WTC11 (cell line): ENCODE data around the gene TNK1. TPM values are rescaled to one million over a fixed set of nuclear protein-coding genes. Genes with fewer than 3 reads are reported as not detected.

ENCODE experiments used
- ATAC-seq: fragments of 200-7000 bp; cut with Tn5 transposase; 2 replicates; pipeline ENCODE4 v1.10.0; 2021; ENCODE audit warnings: mild to moderate bottlenecking, moderate library complexity
- CTCF ChIA-PET: fragments of 300-600 bp; sonication (Branson Sonifier 250); formaldehyde crosslinking; loops from one replicate; lab custom pipeline; 2021; ENCODE audit warnings: antibody characterized with exemption; lab: Charles Lee
- POLR2A ChIA-PET: fragments of 350-600 bp; sonication (Branson Sonifier 250); formaldehyde crosslinking; loops from one replicate; lab custom pipeline; 2021; ENCODE audit warnings: antibody characterized with exemption; lab: Charles Lee
- DNase-seq: peaks from one replicate; pipeline ENCODE4 v3.0.0; 2021; ENCODE audit warnings: low spot score
- H3K27ac Mint-ChIP-seq: 2 replicates; pipeline ENCODE4 v1.8.0; 2021; ENCODE audit warnings: mixed read lengths
- H3K27me3 Mint-ChIP-seq: 2 replicates; pipeline ENCODE4 v1.8.0; 2021; ENCODE audit warnings: low read depth, mild to moderate bottlenecking, moderate library complexity, mixed read lengths
- H3K36me3 Mint-ChIP-seq: 2 replicates; pipeline ENCODE4 v1.8.0; 2021; ENCODE audit warnings: mixed read lengths
- H3K4me1 Mint-ChIP-seq: 2 replicates; pipeline ENCODE4 v1.8.0; 2022; ENCODE audit warnings: mixed read lengths
- H3K4me3 Mint-ChIP-seq: 2 replicates; pipeline ENCODE4 v1.8.0; 2021; ENCODE audit warnings: mild to moderate bottlenecking, moderate library complexity, mixed read lengths
- H3K9me3 Mint-ChIP-seq: 2 replicates; pipeline ENCODE4 v1.8.0; 2021; ENCODE audit warnings: mixed read lengths
- CBFB ChIP-seq: sonication (generic); formaldehyde crosslinking; IDR thresholded peaks from 2 replicates; pipeline ENCODE4 v1.8.1; 2022; ENCODE audit warnings: mild to moderate bottlenecking, low read depth, missing genetic modification reagents
- CREM ChIP-seq: sonication (generic); formaldehyde crosslinking; IDR thresholded peaks from 2 replicates; pipeline ENCODE4 v1.8.1; 2022; ENCODE audit warnings: mild to moderate bottlenecking, missing genetic modification reagents, moderate library complexity
- ELF4 ChIP-seq: sonication (generic); formaldehyde crosslinking; IDR thresholded peaks from 2 replicates; pipeline ENCODE4 v1.8.1; 2022; ENCODE audit warnings: low read depth, mild to moderate bottlenecking, moderate library complexity, missing genetic modification reagents
- FOXP1 ChIP-seq: sonication (generic); formaldehyde crosslinking; IDR thresholded peaks from 2 replicates; pipeline ENCODE4 v1.8.0; 2022; ENCODE audit warnings: missing genetic modification reagents, mild to moderate bottlenecking, moderate library complexity, borderline replicate concordance
- IRF2 ChIP-seq: sonication (generic); formaldehyde crosslinking; IDR thresholded peaks from 2 replicates; pipeline ENCODE4 v1.8.0; 2022; ENCODE audit warnings: low read depth, missing genetic modification reagents, borderline replicate concordance
- JAZF1 ChIP-seq: fragments of 250-450 bp; sonication (Bioruptor Pico); IDR thresholded peaks from 2 replicates; pipeline ENCODE4 v1.9.0; 2021; ENCODE audit warnings: moderate library complexity, mild to moderate bottlenecking, inconsistent platforms
- NFE2L1 ChIP-seq: sonication (generic); formaldehyde crosslinking; IDR thresholded peaks from 2 replicates; pipeline ENCODE4 v1.8.1; 2023; ENCODE audit warnings: missing genetic modification reagents
- NR1H2 ChIP-seq: sonication (generic); formaldehyde crosslinking; IDR thresholded peaks from 2 replicates; pipeline ENCODE4 v1.9.0; 2021; ENCODE audit warnings: mild to moderate bottlenecking, moderate library complexity, missing genetic modification reagents
- SMAD4 ChIP-seq: sonication (generic); formaldehyde crosslinking; IDR thresholded peaks from 2 replicates; pipeline ENCODE4 v1.8.0; 2022; ENCODE audit warnings: mild to moderate bottlenecking, missing genetic modification reagents
- SOX15 ChIP-seq: fragments of 250-450 bp; sonication (Bioruptor Pico); IDR thresholded peaks from 2 replicates; pipeline ENCODE4 v1.9.0; 2021; ENCODE audit warnings: mild to moderate bottlenecking
- ZNF121 ChIP-seq: sonication (generic); formaldehyde crosslinking; IDR thresholded peaks from 2 replicates; pipeline ENCODE4 v1.8.0; 2023; ENCODE audit warnings: missing genetic modification reagents
- ZNF232 ChIP-seq: sonication (generic); formaldehyde crosslinking; IDR thresholded peaks from 2 replicates; pipeline ENCODE4 v1.8.0; 2022; ENCODE audit warnings: mild to moderate bottlenecking, missing genetic modification reagents
- ZNF317 ChIP-seq: sonication (generic); formaldehyde crosslinking; IDR thresholded peaks from 2 replicates; pipeline ENCODE4 v1.8.1; 2023; ENCODE audit warnings: low read depth, mild to moderate bottlenecking, moderate library complexity, missing genetic modification reagents, borderline replicate concordance
- ZNF396 ChIP-seq: fragments of 250-450 bp; sonication (Bioruptor Pico); IDR thresholded peaks from 2 replicates; pipeline ENCODE4 v1.8.0; 2021; ENCODE audit warnings: mild to moderate bottlenecking, moderate library complexity, borderline replicate concordance
- ZNF416 ChIP-seq: fragments of 250-450 bp; sonication (Bioruptor Pico); IDR thresholded peaks from 2 replicates; pipeline ENCODE4 v1.9.0; 2021; ENCODE audit warnings: mild to moderate bottlenecking, inconsistent platforms
- total RNA-seq: library from RNA; stranded (reverse); gene quantifications from 3 replicates; pipeline ENCODE4 v1.2.3, GENCODE V29; 2021
- TF ChIP-seq, protein P1 (sequence below): sonication (generic); formaldehyde crosslinking; IDR thresholded peaks from 2 replicates; pipeline ENCODE4 v1.8.0; 2023; ENCODE audit warnings: missing genetic modification reagents
- TF ChIP-seq, protein P2 (sequence below): fragments of 250-450 bp; sonication (Bioruptor Pico); IDR thresholded peaks from 2 replicates; pipeline ENCODE4 v1.9.0; 2021; ENCODE audit warnings: moderate library complexity, mild to moderate bottlenecking, inconsistent platforms, borderline replicate concordance
- TF ChIP-seq, protein P3 (sequence below): sonication (generic); formaldehyde crosslinking; IDR thresholded peaks from 2 replicates; pipeline ENCODE4 v1.8.0; 2022; ENCODE audit warnings: mild to moderate bottlenecking, missing genetic modification reagents
- TF ChIP-seq, protein P4 (sequence below): sonication (generic); formaldehyde crosslinking; IDR thresholded peaks from 2 replicates; pipeline ENCODE4 v1.8.0; 2023; ENCODE audit warnings: mild to moderate bottlenecking, missing genetic modification reagents
- TF ChIP-seq, protein P5 (sequence below): fragments of 200-600 bp; IDR thresholded peaks from 2 replicates; pipeline ENCODE4 v1.8.0; 2022; ENCODE audit warnings: antibody characterized with exemption

The TNK1 gene
- total RNA-seq, 1 experiment from 2014 or later: 9.3 TPM

DNA sequence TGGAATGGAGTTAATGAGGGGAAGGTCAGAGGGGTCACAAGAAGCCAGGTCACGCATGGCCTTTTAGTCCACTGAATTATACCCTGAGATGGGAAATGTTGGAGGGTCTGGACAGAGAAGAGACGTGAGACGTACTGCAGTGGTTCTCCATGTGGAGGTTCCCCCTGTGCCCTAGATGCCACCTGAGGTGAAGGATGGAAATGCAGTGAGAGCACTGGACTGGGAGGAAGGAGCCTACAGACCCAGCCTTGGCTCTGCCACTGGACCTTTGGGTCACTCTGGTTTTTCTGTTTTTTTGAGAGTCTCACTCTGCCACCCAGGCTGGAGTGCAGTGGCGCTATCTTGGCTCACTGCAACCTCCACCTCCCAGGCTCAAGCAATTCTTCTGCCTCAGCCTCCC, 15.3 kb downstream of the TNK1 start:
- POLR2A ChIA-PET: no interaction called here
- Mint-ChIP-seq H3K4me3 (no peak overlapping the region), H3K36me3 (peaks cover 9% of the 10 kb centered on the region)

DNA sequence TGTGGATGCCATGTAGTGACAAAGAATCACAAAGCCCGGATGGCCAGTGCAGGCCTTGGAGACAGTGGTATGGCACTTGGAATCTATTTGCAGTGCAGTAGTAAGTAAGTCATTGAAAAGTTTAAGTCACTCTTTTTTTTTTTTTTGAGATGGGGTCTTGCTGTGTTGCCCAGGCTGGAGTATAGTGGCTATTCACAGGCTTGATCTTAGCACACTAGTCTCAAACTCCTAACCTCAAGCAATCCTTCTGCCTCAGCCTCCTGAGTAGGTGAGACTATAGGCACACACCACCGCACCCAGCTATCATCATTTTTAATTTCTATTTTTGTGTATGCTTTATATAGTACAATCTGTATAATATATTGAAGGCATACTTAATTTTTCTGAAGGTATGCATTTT, 17.7 kb downstream of the TNK1 start:
- no peaks in the 10 kb centered on the region; the same call in 1 of the 2 replicates for H3K27me3 Mint-ChIP-seq
- CTCF ChIA-PET: interaction anchor here (0.6 to 2.0 kb wide), 6 partner anchors 42 to 1600 kb away, joined by 3 to 9 read pairs (median 4); partner anchors contain the start of genes ACAP1 and SLC2A4
- no peak overlapping the region for H3K27ac Mint-ChIP-seq
- peaks cover 12% of the 10 kb centered on the region for H3K4me1 Mint-ChIP-seq
- H3K36me3 Mint-ChIP-seq: peaks cover 4% of the 10 kb centered on the region
- no peak overlapping the region for H3K4me3 Mint-ChIP-seq
- no peak for DNase-seq
- TF ChIP-seq ZNF121 (CRISPR knock-in tag): peak; percentile 84
- no peak for TF ChIP-seq NFE2L1 (CRISPR knock-in tag)
- TF ChIP-seq ZNF396 (CRISPR knock-in tag): no peak
- TF ChIP-seq, protein P1, sequence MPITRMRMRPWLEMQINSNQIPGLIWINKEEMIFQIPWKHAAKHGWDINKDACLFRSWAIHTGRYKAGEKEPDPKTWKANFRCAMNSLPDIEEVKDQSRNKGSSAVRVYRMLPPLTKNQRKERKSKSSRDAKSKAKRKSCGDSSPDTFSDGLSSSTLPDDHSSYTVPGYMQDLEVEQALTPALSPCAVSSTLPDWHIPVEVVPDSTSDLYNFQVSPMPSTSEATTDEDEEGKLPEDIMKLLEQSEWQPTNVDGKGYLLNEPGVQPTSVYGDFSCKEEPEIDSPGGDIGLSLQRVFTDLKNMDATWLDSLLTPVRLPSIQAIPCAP (CRISPR knock-in tag): no peak
- no peak for TF ChIP-seq NR1H2
- TF ChIP-seq ELF4 (CRISPR knock-in tag): no peak
- no peak for TF ChIP-seq JAZF1 (CRISPR knock-in tag)
- TF ChIP-seq, all 79 proteins: peak for 1
- no peaks in the 10 kb centered on the region for H3K9me3 Mint-ChIP-seq
- no peak for ATAC-seq
- POLR2A ChIA-PET: interaction anchor here (0.6 kb wide), 1 partner anchor 14 kb away, joined by 4 read pairs; no protein-coding TSS in a partner anchor

More for the DNA sequence above, 15.3 kb downstream of the TNK1 start:
- peaks cover 7% of the 10 kb centered on the region for H3K4me1 Mint-ChIP-seq
- H3K27me3 Mint-ChIP-seq: no peaks in the 10 kb centered on the region; the same call in 1 of the 2 replicates
- DNase-seq: no peak
- TF ChIP-seq, protein P2, sequence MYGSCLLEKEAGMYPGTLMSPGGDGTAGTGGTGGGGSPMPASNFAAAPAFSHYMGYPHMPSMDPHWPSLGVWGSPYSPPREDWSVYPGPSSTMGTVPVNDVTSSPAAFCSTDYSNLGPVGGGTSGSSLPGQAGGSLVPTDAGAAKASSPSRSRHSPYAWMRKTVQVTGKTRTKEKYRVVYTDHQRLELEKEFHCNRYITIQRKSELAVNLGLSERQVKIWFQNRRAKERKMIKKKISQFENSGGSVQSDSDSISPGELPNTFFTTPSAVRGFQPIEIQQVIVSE: no peak
- TF ChIP-seq CBFB (CRISPR knock-in tag) (no peak), SMAD4 (CRISPR knock-in tag) (no peak), IRF2 (CRISPR knock-in tag) (no peak), CREM (CRISPR knock-in tag) (no peak), ZNF317 (CRISPR knock-in tag) (no peak), ZNF416 (CRISPR knock-in tag) (no peak), ZNF121 (CRISPR knock-in tag) (no peak), ZNF232 (no peak), SOX15 (CRISPR knock-in tag) (no peak), FOXP1 (CRISPR knock-in tag) (no peak), NR1H2 (no peak)
- TF ChIP-seq, protein P3, sequence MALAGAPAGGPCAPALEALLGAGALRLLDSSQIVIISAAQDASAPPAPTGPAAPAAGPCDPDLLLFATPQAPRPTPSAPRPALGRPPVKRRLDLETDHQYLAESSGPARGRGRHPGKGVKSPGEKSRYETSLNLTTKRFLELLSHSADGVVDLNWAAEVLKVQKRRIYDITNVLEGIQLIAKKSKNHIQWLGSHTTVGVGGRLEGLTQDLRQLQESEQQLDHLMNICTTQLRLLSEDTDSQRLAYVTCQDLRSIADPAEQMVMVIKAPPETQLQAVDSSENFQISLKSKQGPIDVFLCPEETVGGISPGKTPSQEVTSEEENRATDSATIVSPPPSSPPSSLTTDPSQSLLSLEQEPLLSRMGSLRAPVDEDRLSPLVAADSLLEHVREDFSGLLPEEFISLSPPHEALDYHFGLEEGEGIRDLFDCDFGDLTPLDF: no peak
- TF ChIP-seq, protein P4, sequence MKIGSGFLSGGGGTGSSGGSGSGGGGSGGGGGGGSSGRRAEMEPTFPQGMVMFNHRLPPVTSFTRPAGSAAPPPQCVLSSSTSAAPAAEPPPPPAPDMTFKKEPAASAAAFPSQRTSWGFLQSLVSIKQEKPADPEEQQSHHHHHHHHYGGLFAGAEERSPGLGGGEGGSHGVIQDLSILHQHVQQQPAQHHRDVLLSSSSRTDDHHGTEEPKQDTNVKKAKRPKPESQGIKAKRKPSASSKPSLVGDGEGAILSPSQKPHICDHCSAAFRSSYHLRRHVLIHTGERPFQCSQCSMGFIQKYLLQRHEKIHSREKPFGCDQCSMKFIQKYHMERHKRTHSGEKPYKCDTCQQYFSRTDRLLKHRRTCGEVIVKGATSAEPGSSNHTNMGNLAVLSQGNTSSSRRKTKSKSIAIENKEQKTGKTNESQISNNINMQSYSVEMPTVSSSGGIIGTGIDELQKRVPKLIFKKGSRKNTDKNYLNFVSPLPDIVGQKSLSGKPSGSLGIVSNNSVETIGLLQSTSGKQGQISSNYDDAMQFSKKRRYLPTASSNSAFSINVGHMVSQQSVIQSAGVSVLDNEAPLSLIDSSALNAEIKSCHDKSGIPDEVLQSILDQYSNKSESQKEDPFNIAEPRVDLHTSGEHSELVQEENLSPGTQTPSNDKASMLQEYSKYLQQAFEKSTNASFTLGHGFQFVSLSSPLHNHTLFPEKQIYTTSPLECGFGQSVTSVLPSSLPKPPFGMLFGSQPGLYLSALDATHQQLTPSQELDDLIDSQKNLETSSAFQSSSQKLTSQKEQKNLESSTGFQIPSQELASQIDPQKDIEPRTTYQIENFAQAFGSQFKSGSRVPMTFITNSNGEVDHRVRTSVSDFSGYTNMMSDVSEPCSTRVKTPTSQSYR (CRISPR knock-in tag): no peak
- TF ChIP-seq, protein P5, sequence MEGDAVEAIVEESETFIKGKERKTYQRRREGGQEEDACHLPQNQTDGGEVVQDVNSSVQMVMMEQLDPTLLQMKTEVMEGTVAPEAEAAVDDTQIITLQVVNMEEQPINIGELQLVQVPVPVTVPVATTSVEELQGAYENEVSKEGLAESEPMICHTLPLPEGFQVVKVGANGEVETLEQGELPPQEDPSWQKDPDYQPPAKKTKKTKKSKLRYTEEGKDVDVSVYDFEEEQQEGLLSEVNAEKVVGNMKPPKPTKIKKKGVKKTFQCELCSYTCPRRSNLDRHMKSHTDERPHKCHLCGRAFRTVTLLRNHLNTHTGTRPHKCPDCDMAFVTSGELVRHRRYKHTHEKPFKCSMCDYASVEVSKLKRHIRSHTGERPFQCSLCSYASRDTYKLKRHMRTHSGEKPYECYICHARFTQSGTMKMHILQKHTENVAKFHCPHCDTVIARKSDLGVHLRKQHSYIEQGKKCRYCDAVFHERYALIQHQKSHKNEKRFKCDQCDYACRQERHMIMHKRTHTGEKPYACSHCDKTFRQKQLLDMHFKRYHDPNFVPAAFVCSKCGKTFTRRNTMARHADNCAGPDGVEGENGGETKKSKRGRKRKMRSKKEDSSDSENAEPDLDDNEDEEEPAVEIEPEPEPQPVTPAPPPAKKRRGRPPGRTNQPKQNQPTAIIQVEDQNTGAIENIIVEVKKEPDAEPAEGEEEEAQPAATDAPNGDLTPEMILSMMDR: no peak
- no peak for ATAC-seq
- H3K9me3 Mint-ChIP-seq: no peaks in the 10 kb centered on the region
- H3K27ac Mint-ChIP-seq: no peak overlapping the region
- CTCF ChIA-PET: interaction anchor here (3.9 to 4.1 kb wide), 2 partner anchors 8 to 45 kb away, joined by 21 to 59 read pairs; partner anchors contain the start of genes FGF11 and TMEM256
